ENCODE data around the gene PSMB10.

- TF ChIP-seq CTCF (IDR thresholded peaks at IDR 0.05) = no peak
- no peak for TF ChIP-seq POLR2A (IDR thresholded peaks at IDR 0.05; ENCODE audit: low read depth)
- TF ChIP-seq EP300 (IDR thresholded peaks at IDR 0.05) = no peak
- TF ChIP-seq POLR2AphosphoS5 (IDR thresholded peaks at IDR 0.05) = no peak
Measured at GRCh38 chr16:67965668-67966548, 29.3 kb upstream of the PSMB10 start.
